Heart left ventricle (tissue), 16 donors: Measurements from ENCODE around the gene DDX42. TPM values are rescaled to one million over a fixed set of nuclear protein-coding genes. Genes with fewer than 3 reads are reported as not detected.

Experiments
- ATAC-seq, 4 donors: fragments of 200-7000 bp; cut with Tn5 transposase; one replicate each; pipeline ENCODE4 v1.9.1; 2020 to 2022; ENCODE audit warnings: moderate library complexity in 4 of 4, mild to moderate bottlenecking in 3 of 4, moderate number of reproducible peaks in 1 of 4
- DNase-seq, 5 donors: peaks; one replicate each; pipeline ENCODE4 v3.0.0-alpha.2; 2020
- H3K27ac ChIP-seq, 12 donors: fragments of 200-600 bp; sonication (generic) in 4 of 12; one replicate each; pipeline versions ENCODE4 v1.5.0 to v1.8.0; 2016 to 2022; ENCODE audit warnings: mild to moderate bottlenecking in 2 of 12
- H3K27me3 ChIP-seq, 9 donors: fragments of 200-600 bp; sonication (generic) in 2 of 9; one replicate each; pipeline versions ENCODE4 v1.5.1 to v1.8.0; 2016 to 2022; ENCODE audit warnings: mild to moderate bottlenecking in 3 of 9
- H3K36me3 ChIP-seq, 9 donors: fragments of 200-600 bp; sonication (generic) in 2 of 9; one replicate each; pipeline versions ENCODE4 v1.5.0 to v1.8.0; 2018 to 2022; ENCODE audit warnings: mild to moderate bottlenecking in 2 of 9
- H3K4me1 ChIP-seq, 12 donors: fragments of 200-600 bp; sonication (generic) in 4 of 12; one replicate each; pipeline versions ENCODE4 v1.5.0 to v1.8.0; 2016 to 2022; ENCODE audit warnings: mild to moderate bottlenecking in 3 of 12
- H3K4me3 ChIP-seq, 12 donors: fragments of 200-600 bp; sonication (generic) in 4 of 12; one replicate each; pipeline versions ENCODE4 v1.5.0 to v1.8.0; 2017 to 2022; ENCODE audit warnings: mild to moderate bottlenecking in 9 of 12, moderate library complexity in 4 of 12
- H3K9me3 ChIP-seq, 12 donors: fragments of 200-600 bp; sonication (generic) in 4 of 12; one replicate each; pipeline versions ENCODE4 v1.5.0 to v1.8.0; 2016 to 2022; ENCODE audit warnings: mild to moderate bottlenecking in 1 of 12
- POLR2A ChIP-seq, 2 donors: fragments of 450-650 bp; IDR thresholded peaks; one replicate each; pipeline ENCODE4 v1.6.1; 2017; ENCODE audit warnings: antibody characterized with exemption in 2 of 2, mild to moderate bottlenecking in 2 of 2, moderate library complexity in 2 of 2
- WGBS, 4 donors: extraction: QIAGEN DNeasy Blood & Tissue Kit in 2 of 4; methylation state at CpG; one replicate each; pipeline versions ENCODE4 v1.1.5 to v1.1.7; 2013 to 2018; 5-methylcytosine and 5-hydroxymethylcytosine counted together
- intact Hi-C, 10 donors: fragments of 100-400 bp; cut with DNase I; formaldehyde crosslinking; loops; one replicate each; pipeline versions ENCODE4 v1.11.1 to v1.14.2; 2022
- polyA plus RNA-seq, 2 donors: library from polyadenylated mRNA; stranded (reverse); fragments of 200-250 nt; gene quantifications; one replicate each; pipeline ENCODE4 v1.2.3, GENCODE V29; 2013
- total RNA-seq, 9 donors: library from RNA; depleted of rRNA in 2 of 9; stranded (reverse); fragments of >200 nt in 2 of 9; fragmentation: NEBNext Ultra II Directional in 3 of 9; extraction: Animal tissue kit (Norgen Biotek cat#: 25700) in 3 of 9; gene quantifications; one replicate each; pipeline versions ENCODE4 v1.1.0 to v1.2.4, GENCODE V29; 2016 to 2023
- TF ChIP-seq, protein P1 (sequence below), 12 donors: fragments of 200-600 bp; sonication (generic) in 4 of 12; IDR thresholded peaks; one replicate each; pipeline versions ENCODE4 v1.5.0 to v1.8.0; 2018 to 2022; ENCODE audit warnings: antibody characterized with exemption in 12 of 12, mild to moderate bottlenecking in 5 of 12
- donor health status: ischemic (EF 13 %, LVEDD 7.1; RV severe dilation, severe dysfunction).
- donor health status: healthy with polysubstance abuse.
- donor health status: DM: no; HTN: yes; CAD: no.
- donor health status: DM: no; HTN: no; CAD: no.
- donor health status: ischemic (EF 25% LVEDD 6.9; RV normal size, moderate dysfunction).
- donor health status: ischemic (EF 25% LVEDD 5.7; RV mildly dilated, moderate dysfunction).
- donor health status: healthy.
- donor health status: DM: yes; HTN: yes; CAD: no.
- donor health status: ischemic (EF 35%, LVEDD 5.7; RV mildly dilated, moderate dysfunction).
- donor health status: nonischemic (EF 11% LVEDD 7.7; RV severe dilation, severe dysfunction).
- donor health status: DM: yes; HTN: yes; CAD: no.
- donor health status: PGD.
- donor health status: ischemic (EF 29% LVEDD 5.4; RV normal size, mild dysfunction).
- donor health status: nonischemic (EF 23%, LVEDD 6.1; RV moderate dilation, normal function).

The DDX42 gene
- total and polyA plus RNA-seq, 11 donors, result 30.1 to 75.0 (median 56.8) TPM

DNA sequence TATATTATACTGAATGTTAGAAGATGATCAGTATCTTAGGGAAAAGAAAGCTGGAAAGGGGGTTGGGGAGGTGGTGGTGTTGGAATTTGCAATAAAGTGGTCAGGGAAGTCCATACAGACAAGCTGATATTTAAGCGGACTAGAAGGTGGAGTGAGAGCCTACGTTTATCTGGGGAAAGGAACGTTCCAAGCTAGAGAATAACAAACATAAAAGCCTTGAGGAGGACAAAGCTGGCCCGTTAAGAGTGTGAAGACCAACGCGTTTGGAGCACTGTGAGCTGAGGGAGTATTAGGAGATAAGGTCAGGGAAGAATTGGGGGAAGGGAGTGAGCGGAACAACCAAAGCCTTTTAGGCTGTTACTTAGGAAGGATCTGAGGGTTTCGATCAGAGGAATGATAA is 1.4 kb downstream of the DDX42 start:
- Histone ChIP-seq H3K4me3 (peak overlapping the region; percentile 65 to 99 (median 82)), H3K27me3 (no peaks in the 10 kb centered on the region), H3K36me3 (peaks cover 0 to 39% (median 19%) of the 10 kb centered on the region in 9 donors), H3K4me1 (peaks cover 3 to 73% (median 42%) of the 10 kb centered on the region in 12 donors), H3K9me3 (no peaks in the 10 kb centered on the region), H3K27ac (peak overlapping the region in 8 of 12 donors; percentile 96 to 99 (median 98))
- no peak for TF ChIP-seq POLR2A (IDR thresholded peaks at IDR 0.05)
- TF ChIP-seq, protein P1, sequence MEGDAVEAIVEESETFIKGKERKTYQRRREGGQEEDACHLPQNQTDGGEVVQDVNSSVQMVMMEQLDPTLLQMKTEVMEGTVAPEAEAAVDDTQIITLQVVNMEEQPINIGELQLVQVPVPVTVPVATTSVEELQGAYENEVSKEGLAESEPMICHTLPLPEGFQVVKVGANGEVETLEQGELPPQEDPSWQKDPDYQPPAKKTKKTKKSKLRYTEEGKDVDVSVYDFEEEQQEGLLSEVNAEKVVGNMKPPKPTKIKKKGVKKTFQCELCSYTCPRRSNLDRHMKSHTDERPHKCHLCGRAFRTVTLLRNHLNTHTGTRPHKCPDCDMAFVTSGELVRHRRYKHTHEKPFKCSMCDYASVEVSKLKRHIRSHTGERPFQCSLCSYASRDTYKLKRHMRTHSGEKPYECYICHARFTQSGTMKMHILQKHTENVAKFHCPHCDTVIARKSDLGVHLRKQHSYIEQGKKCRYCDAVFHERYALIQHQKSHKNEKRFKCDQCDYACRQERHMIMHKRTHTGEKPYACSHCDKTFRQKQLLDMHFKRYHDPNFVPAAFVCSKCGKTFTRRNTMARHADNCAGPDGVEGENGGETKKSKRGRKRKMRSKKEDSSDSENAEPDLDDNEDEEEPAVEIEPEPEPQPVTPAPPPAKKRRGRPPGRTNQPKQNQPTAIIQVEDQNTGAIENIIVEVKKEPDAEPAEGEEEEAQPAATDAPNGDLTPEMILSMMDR (IDR thresholded peaks at IDR 0.05), result no peak
- intact Hi-C loops, result loop anchor here in 6 of 10 donors (5.0 to 10.0 kb wide), 5 partner anchors 42 to 351 kb away; partner anchors contain the start of genes FTSJ3 (in 3 of the 6) and PSMC5 (in 3 of the 6)
- ATAC-seq, result no peak
- 17 to 24% (median 23%) methylated on average over 8 of the region's 8 CpGs for WGBS, 4 donors
- no peak for DNase-seq

- intact Hi-C loops, result no loop called here
- Histone ChIP-seq H3K27ac (no peak overlapping the region), H3K36me3 (peaks cover 0 to 79% (median 46%) of the 10 kb centered on the region in 9 donors), H3K9me3 (no peaks in the 10 kb centered on the region), H3K4me1 (peaks cover 3 to 50% (median 18%) of the 10 kb centered on the region in 12 donors), H3K27me3 (no peaks in the 10 kb centered on the region), H3K4me3 (no peak overlapping the region)
- ATAC-seq, result no peak
- DNase-seq, result no peak
- WGBS, 4 donors, result 89 to 96% (median 93%) methylated on average over 1 of the region's 1 CpG
- no peak for TF ChIP-seq POLR2A (IDR thresholded peaks at IDR 0.05)
- TF ChIP-seq, protein P1 (IDR thresholded peaks at IDR 0.05), result no peak
These were observed 6.5 kb downstream of the DDX42 start for GRCh38 chr17:63780507-63780906.

- Histone ChIP-seq H3K36me3 (peaks cover 0 to 83% (median 50%) of the 10 kb centered on the region in 9 donors), H3K27me3 (no peaks in the 10 kb centered on the region), H3K4me1 (peaks cover 0 to 46% (median 13%) of the 10 kb centered on the region in 12 donors), H3K4me3 (no peak overlapping the region), H3K27ac (no peak overlapping the region), H3K9me3 (no peaks in the 10 kb centered on the region)
- intact Hi-C loops, result no loop called here
- WGBS, 4 donors, result 94 to 98% (median 97%) methylated on average over 4 of the region's 4 CpGs
- DNase-seq (no peak), ATAC-seq (no peak)
- TF ChIP-seq, protein P1 (IDR thresholded peaks at IDR 0.05), result no peak
- no peak for TF ChIP-seq POLR2A (IDR thresholded peaks at IDR 0.05)
These were observed 7.0 kb downstream of the DDX42 start for GRCh38 chr17:63780928-63781327.

DNA sequence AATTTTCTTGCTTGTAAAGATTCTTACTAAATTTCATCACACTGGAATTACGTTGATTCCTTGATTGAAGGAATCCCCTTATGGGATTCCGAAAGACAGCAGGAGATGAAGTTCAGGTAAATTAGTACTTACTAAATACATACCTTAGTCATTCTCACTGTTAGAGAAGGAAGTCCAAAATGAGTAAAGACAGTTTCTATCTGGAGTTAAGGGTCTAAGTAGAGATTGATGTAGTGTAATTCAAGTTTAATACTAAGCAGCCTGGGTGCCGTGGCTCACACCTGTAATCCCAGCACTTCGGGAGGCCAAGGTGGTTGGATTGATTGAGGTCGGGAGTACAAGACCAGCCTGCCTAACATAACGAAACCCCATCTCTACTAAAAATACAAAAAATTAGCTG is 9.6 kb downstream of the DDX42 start:
- Histone ChIP-seq H3K9me3 (no peaks in the 10 kb centered on the region), H3K27me3 (no peaks in the 10 kb centered on the region), H3K36me3 (peaks cover 0 to 89% (median 65%) of the 10 kb centered on the region in 9 donors), H3K4me3 (no peak overlapping the region), H3K4me1 (peaks cover 0 to 24% (median 1%) of the 10 kb centered on the region in 12 donors), H3K27ac (no peak overlapping the region)
- no peak for DNase-seq
- 75 to 92% (median 83%) methylated on average over 6 of the region's 6 CpGs for WGBS, 4 donors
- ATAC-seq, result no peak
- TF ChIP-seq, protein P1 (IDR thresholded peaks at IDR 0.05), result no peak
- TF ChIP-seq POLR2A (IDR thresholded peaks at IDR 0.05), result no peak
- intact Hi-C loops, result no loop called here
